GM18873 (cell line): Measurements from ENCODE around the gene STC2.

Experiments used
- ATAC-seq: cut with Tn5 transposase; IDR thresholded peaks from one replicate; pipeline ENCODE4 v1.9.1; 2021; ENCODE audit warnings: mild to moderate bottlenecking, moderate library complexity, moderate number of reproducible peaks; ENCODE audit not compliant: unreplicated experiment, low FRiP score

STC2 gene

DNA sequence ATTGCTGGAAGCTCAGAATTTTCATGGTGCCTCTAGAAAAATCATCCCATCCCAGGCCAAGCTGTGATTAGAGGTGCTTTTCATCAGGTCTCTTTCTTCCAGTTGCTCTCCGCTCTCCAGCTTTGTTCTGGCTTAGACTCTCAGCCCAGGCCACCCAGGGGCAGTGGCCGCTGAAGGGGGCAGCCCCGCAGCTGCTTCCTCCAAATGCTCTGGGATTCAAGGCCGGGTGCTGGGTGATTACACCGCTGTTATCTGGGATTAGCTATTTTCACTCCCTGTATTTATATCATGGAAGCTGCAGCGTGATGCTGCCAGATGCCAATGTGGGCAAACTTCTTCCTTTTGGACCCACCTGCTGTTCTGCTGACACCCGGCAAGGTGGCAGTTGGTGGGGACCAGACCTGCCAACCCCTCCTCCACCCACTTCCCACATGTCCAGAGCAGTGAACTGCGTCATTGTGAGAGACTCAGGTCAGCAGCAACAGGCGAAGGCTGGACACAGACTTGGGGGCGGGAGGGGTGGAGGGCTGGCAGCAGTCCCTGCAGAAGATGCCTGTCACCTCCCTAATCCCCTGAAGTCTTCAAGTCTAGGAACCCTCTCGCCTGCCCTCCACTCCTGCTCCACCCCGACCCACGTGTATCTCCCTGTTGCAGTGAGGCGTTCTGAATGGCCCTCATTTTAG lies 59.3 kb downstream of the STC2 start:
- no peak for ATAC-seq

DNA sequence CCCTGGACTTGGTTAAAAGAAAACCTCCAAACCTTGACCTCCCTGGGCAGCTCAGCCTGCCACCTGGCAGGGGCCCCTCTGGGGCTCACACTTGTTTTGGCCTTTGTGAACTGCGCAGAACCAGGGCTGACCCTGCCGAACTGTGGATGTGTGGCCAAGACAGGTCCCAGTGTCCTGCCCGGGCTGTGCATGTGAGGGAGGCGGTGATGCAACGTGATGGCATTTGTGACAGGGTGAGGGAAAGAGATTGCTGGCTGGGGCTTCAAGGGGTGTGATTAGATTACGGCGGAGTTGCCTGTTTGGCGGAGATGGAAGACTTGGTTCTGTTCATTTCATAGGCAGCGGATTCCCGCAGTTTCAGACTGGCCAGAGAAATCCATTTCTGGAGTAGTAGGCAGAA lies 62.8 kb downstream of the STC2 start:
- no peak for ATAC-seq
